Coronary artery (tissue), 2 donors: ENCODE measurements around the gene SV2B.

Experiments
- DNase-seq: peaks from one replicate; pipeline ENCODE4 v3.0.0-alpha.2; 2017; ENCODE audit warnings: low spot score
- H3K27ac ChIP-seq, 2 donors: fragments of 200-600 bp; sonication (generic); one replicate each; pipeline ENCODE4 v1.5.1; 2016 to 2019
- H3K4me3 ChIP-seq: fragments of 200-600 bp; sonication (generic); 2 replicates; pipeline ENCODE4 v1.5.1; 2016; ENCODE audit warnings: mild to moderate bottlenecking, moderate library complexity
- CTCF ChIP-seq: fragments of 200-600 bp; sonication (generic); IDR thresholded peaks from one replicate; pipeline ENCODE4 v1.5.1; 2019; ENCODE audit warnings: antibody characterized with exemption

The SV2B gene

GRCh38 chr15:91252756-91253155 lies 152.7 kb downstream of the SV2B start:
- no peak for TF ChIP-seq CTCF
- no peak for DNase-seq
- Histone ChIP-seq H3K27ac (no peak overlapping the region), H3K4me3 (no peak overlapping the region)

DNA sequence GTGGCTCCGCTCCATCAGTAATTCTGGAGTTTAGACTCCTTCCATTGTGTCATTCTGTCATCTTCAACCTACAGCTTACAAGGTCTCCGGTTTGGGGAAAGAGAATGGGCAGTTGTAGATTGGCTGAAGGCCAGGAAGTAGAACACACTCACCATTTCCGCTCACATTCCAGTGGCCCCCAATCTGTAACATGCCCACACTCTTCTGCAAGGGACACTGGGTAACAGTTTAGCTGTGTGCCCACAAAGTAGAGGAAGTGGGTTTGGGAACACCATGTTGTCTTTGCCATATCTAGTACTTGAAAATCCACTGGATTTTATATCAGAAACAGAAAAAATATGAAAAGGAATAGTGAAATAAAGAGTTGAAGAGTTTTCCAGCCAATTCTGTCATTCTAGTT lies 153.5 kb downstream of the SV2B start:
- DNase-seq: no peak
- Histone ChIP-seq H3K27ac (no peak overlapping the region), H3K4me3 (no peak overlapping the region)
- TF ChIP-seq CTCF: no peak

DNA sequence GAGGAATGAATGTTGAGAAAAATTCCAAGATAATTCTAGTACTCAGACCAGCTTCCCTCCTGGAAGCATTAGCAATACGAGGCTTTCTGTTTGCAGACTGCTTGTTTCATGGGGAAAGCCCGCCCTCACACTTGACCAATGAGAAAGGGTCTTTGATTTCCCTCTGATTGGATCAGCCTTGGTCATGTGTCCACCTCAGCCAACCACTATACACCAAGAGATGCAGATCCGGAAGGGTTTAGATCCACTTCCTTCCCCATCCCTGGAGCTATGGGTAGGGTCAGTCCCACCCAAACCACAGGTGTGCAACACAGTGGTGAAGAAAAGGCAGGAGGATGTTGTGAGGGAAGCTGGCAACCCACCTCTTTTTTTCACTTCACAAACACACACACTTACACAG lies 154.7 kb downstream of the SV2B start:
- no peak overlapping the region for H3K27ac ChIP-seq
- H3K4me3 ChIP-seq: no peak overlapping the region
- no peak for DNase-seq
- no peak for TF ChIP-seq CTCF

GRCh38 chr15:91255670-91256192 lies 155.7 kb downstream of the SV2B start:
- no peak for DNase-seq
- no peak overlapping the region for H3K27ac ChIP-seq
- H3K4me3 ChIP-seq: no peak overlapping the region
- TF ChIP-seq CTCF: no peak

GRCh38 chr15:91257746-91258414 lies 157.8 kb downstream of the SV2B start:
- H3K4me3 ChIP-seq: no peak overlapping the region
- no peak for TF ChIP-seq CTCF
- no peak overlapping the region for H3K27ac ChIP-seq
- DNase-seq: no peak

GRCh38 chr15:91258415-91258759 lies 158.3 kb downstream of the SV2B start:
- no peak overlapping the region for H3K4me3 ChIP-seq
- TF ChIP-seq CTCF: no peak
- DNase-seq: no peak
- H3K27ac ChIP-seq: no peak overlapping the region

DNA sequence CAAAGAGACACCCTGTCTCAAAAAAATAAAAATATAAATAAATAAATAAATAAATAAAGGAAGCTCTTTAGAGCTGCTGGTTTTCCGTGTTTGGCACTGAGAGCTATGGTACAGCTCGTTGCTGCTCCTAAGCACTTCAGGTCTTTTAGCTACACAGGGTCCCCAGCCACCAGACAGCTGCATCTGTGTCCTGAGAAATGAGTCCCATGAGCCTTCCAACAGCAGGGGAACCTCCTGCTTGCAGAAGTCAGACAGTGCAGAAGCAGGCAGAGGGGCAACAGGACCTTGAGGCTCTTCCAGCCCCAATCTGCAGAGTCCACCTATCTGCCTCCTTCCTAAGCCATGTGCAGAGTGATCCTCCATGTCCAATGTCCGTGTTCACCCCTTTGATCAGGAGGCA lies 159.0 kb downstream of the SV2B start:
- DNase-seq: no peak
- Histone ChIP-seq H3K27ac (no peak overlapping the region), H3K4me3 (no peak overlapping the region)
- TF ChIP-seq CTCF: no peak
